Stimulated activated effector memory CD8-positive, alpha-beta T cell treated with anti-CD3 and anti-CD28 coated beads, Interleukin-12 subunit alpha, Interleukin-12 subunit beta, amount 100 ng/mL, for 72 hours (primary cell): ENCODE data around the gene MTCL1.

Source experiments
- ATAC-seq: fragments of 150-1000 bp; cut with Tn5 transposase; 2 replicates; pipeline ENCODE4 v1.10.0; 2021
- DNase-seq, 2 donors: peaks; one replicate each; pipeline ENCODE4 v3.0.0; 2021 to 2022; ENCODE audit warnings: low spot score in 2 of 2
- H3K27ac Mint-ChIP-seq: one replicate; pipeline ENCODE4 v1.8.0; 2022; ENCODE audit warnings: mild to moderate bottlenecking, mixed read lengths
- H3K36me3 Mint-ChIP-seq: one replicate; pipeline ENCODE4 v1.8.0; 2022; ENCODE audit warnings: mild to moderate bottlenecking, mixed read lengths
- H3K4me1 Mint-ChIP-seq: one replicate; pipeline ENCODE4 v1.8.0; 2022; ENCODE audit warnings: mixed read lengths
- H3K4me3 Mint-ChIP-seq: one replicate; pipeline ENCODE4 v1.8.0; 2022; ENCODE audit warnings: mild to moderate bottlenecking, mixed read lengths
- H3K9me3 Mint-ChIP-seq: one replicate; pipeline ENCODE4 v1.8.0; 2022; ENCODE audit warnings: mixed read lengths

The MTCL1 gene

DNA sequence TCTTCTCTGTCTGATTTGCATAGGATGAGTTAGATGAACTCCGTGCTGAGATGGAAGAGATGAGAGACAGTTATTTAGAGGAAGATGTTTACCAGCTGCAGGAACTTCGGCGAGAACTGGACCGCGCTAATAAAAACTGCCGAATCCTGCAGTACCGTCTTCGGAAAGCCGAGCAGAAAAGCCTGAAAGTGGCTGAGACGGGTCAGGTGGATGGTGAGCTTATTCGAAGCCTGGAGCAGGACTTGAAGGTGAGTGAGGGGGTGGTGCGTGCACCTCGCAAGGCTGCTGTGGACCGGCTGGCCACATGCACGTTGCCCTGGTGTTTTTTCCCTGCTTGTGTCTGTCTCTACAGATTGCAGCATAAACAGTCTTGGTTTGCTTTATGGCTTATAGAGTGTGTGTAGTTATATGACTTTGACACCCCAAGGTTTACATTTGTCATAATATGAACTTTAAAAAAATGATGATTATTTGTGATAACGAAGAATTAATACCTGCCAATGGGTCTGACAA lies 13.1 kb downstream of the MTCL1 start:
- no peak for ATAC-seq
- no peak for DNase-seq
- H3K9me3 Mint-ChIP-seq: no peaks in the 10 kb centered on the region
- no peak overlapping the region for H3K27ac Mint-ChIP-seq
- H3K4me3 Mint-ChIP-seq: no peak overlapping the region
- H3K4me1 Mint-ChIP-seq: peaks cover 5% of the 10 kb centered on the region
- H3K36me3 Mint-ChIP-seq: no peaks in the 10 kb centered on the region

DNA sequence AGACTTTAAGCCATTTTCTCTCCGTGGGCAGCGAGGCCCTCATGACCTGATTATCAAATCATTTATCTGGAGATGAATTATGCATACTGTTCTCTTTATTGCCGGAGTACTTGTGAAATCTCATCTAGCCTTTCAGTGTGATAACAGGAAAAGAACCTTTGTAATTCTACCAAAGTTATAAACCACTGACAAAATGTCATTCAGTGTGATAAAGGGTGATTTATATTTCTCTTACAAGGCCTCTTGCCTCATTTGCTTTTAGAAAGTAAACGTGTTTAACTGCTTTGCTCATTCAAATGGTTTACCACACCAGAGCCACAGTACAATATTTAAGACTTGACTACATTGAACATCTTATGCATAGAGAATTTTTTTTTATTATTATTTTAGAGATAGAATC lies 13.8 kb downstream of the MTCL1 start:
- H3K4me3 Mint-ChIP-seq: no peak overlapping the region
- ATAC-seq (no peak), DNase-seq (no peak)
- peaks cover 5% of the 10 kb centered on the region for H3K4me1 Mint-ChIP-seq
- H3K9me3 Mint-ChIP-seq: no peaks in the 10 kb centered on the region
- no peak overlapping the region for H3K27ac Mint-ChIP-seq
- H3K36me3 Mint-ChIP-seq: no peaks in the 10 kb centered on the region

DNA sequence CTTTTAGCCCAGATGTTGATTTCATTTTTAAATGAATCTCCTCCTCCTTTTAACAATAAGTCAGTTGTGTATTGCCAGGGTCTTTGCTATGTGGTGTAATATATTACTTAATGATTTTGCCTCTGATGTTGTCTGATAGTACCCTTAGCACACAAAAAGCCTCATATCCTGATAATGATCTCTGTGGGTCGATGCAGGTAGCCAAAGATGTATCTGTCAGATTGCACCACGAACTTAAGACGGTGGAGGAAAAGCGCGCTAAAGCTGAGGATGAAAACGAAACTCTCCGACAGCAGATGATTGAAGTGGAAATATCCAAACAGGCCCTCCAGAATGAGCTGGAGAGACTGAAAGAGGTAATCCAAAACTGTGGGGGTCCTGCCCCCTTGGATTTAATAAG lies 14.8 kb downstream of the MTCL1 start:
- Mint-ChIP-seq H3K36me3 (no peaks in the 10 kb centered on the region), H3K4me1 (peaks cover 5% of the 10 kb centered on the region), H3K4me3 (no peak overlapping the region), H3K27ac (no peak overlapping the region), H3K9me3 (no peaks in the 10 kb centered on the region)
- DNase-seq (no peak), ATAC-seq (no peak)

GRCh38 chr18:8721094-8721669 lies 15.8 kb downstream of the MTCL1 start:
- H3K36me3 Mint-ChIP-seq: no peaks in the 10 kb centered on the region
- no peak overlapping the region for H3K4me3 Mint-ChIP-seq
- H3K9me3 Mint-ChIP-seq: no peaks in the 10 kb centered on the region
- H3K27ac Mint-ChIP-seq: no peak overlapping the region
- peaks cover 5% of the 10 kb centered on the region for H3K4me1 Mint-ChIP-seq
- no peak for DNase-seq
- no peak for ATAC-seq

- Mint-ChIP-seq H3K27ac (no peak overlapping the region), H3K4me1 (peaks cover 5% of the 10 kb centered on the region), H3K36me3 (no peaks in the 10 kb centered on the region), H3K4me3 (no peak overlapping the region), H3K9me3 (no peaks in the 10 kb centered on the region)
- no peak for ATAC-seq
- no peak for DNase-seq
Observed at GRCh38 chr18:8721716-8722115, 16.4 kb downstream of the MTCL1 start.

GRCh38 chr18:8722946-8723820 lies 17.8 kb downstream of the MTCL1 start:
- Mint-ChIP-seq H3K9me3 (no peaks in the 10 kb centered on the region), H3K36me3 (no peaks in the 10 kb centered on the region)

DNA sequence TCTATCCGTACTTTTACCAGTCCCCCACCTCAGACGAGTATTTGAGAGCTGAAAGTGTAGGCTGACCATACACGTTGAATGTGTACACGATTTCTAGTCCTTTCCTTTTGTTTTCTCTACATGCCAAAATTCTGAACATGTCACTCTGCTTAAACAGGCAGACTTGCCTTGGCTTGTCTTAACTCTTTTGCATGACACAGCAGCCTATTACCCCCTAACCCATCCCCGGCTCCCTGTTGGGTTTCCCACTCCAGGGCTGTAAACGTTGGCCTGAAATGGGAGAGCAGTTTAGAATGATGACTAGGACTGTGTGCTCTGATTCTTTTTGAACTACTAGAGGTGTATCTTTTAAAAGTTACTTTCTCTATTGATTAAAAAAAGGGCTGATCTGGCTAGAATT lies 19.1 kb downstream of the MTCL1 start:
- DNase-seq: no peak
- Mint-ChIP-seq H3K9me3 (no peaks in the 10 kb centered on the region), H3K4me3 (no peak overlapping the region), H3K4me1 (no peaks in the 10 kb centered on the region), H3K36me3 (no peaks in the 10 kb centered on the region), H3K27ac (no peak overlapping the region)
- ATAC-seq: no peak

More at GRCh38 chr18:8722946-8723820, 17.8 kb downstream of the MTCL1 start:
- Mint-ChIP-seq H3K4me1 (no peaks in the 10 kb centered on the region), H3K4me3 (no peak overlapping the region), H3K27ac (no peak overlapping the region)
- ATAC-seq: no peak
- no peak for DNase-seq

- Mint-ChIP-seq H3K4me1 (no peaks in the 10 kb centered on the region), H3K4me3 (no peak overlapping the region), H3K9me3 (no peaks in the 10 kb centered on the region), H3K27ac (no peak overlapping the region), H3K36me3 (no peaks in the 10 kb centered on the region)
- ATAC-seq (no peak), DNase-seq (no peak)
Observed at GRCh38 chr18:8726281-8726680, 20.9 kb downstream of the MTCL1 start.

- Mint-ChIP-seq H3K4me1 (no peaks in the 10 kb centered on the region), H3K4me3 (no peak overlapping the region), H3K9me3 (no peaks in the 10 kb centered on the region), H3K36me3 (no peaks in the 10 kb centered on the region), H3K27ac (no peak overlapping the region)
- no peak for DNase-seq
- no peak for ATAC-seq
Observed at GRCh38 chr18:8726963-8727705, 21.8 kb downstream of the MTCL1 start.

- ATAC-seq (no peak), DNase-seq (no peak)
- H3K9me3 Mint-ChIP-seq: no peaks in the 10 kb centered on the region
- no peaks in the 10 kb centered on the region for H3K36me3 Mint-ChIP-seq
- no peak overlapping the region for H3K27ac Mint-ChIP-seq
- H3K4me3 Mint-ChIP-seq: no peak overlapping the region
- no peaks in the 10 kb centered on the region for H3K4me1 Mint-ChIP-seq
Observed at GRCh38 chr18:8730080-8730827, 24.9 kb downstream of the MTCL1 start.

GRCh38 chr18:8732442-8733360 lies 27.3 kb downstream of the MTCL1 start:
- no peak overlapping the region for H3K27ac Mint-ChIP-seq
- H3K4me3 Mint-ChIP-seq: no peak overlapping the region
- H3K9me3 Mint-ChIP-seq: no peaks in the 10 kb centered on the region
- ATAC-seq (no peak), DNase-seq (no peak)
- no peaks in the 10 kb centered on the region for H3K36me3 Mint-ChIP-seq
- no peaks in the 10 kb centered on the region for H3K4me1 Mint-ChIP-seq

- ATAC-seq: no peak
- DNase-seq: no peak
- no peaks in the 10 kb centered on the region for H3K4me1 Mint-ChIP-seq
- H3K27ac Mint-ChIP-seq: no peak overlapping the region
- H3K36me3 Mint-ChIP-seq: no peaks in the 10 kb centered on the region
- H3K9me3 Mint-ChIP-seq: no peaks in the 10 kb centered on the region
- H3K4me3 Mint-ChIP-seq: no peak overlapping the region
Observed at GRCh38 chr18:8734496-8734895, 29.1 kb downstream of the MTCL1 start.

- Mint-ChIP-seq H3K4me3 (no peak overlapping the region), H3K36me3 (no peaks in the 10 kb centered on the region), H3K27ac (no peak overlapping the region), H3K4me1 (no peaks in the 10 kb centered on the region), H3K9me3 (no peaks in the 10 kb centered on the region)
- DNase-seq (no peak), ATAC-seq (no peak)
Observed at GRCh38 chr18:8735274-8735673, 29.9 kb downstream of the MTCL1 start.

DNA sequence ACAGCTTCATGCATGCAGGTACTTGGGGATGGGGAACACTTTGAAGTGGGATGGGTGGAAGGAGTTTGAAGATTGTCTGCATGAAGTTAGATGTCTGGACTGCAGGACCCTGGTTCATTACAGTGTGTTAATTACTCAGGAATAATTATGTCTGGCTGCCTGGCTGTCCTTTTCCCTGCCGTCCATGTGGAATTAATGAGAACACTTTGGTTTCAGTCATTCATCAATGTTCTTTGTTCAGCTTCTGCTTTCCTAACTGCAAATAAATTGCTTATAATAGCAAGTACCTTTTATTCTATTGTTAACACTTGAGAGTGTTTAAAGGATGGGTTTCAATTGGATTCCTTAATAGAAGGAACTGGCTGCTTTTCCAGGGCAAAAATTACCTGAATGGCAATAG lies 35.8 kb downstream of the MTCL1 start:
- Mint-ChIP-seq H3K9me3 (peaks cover 13% of the 10 kb centered on the region), H3K4me3 (no peak overlapping the region)

More for the DNA sequence above, 35.8 kb downstream of the MTCL1 start:
- Mint-ChIP-seq H3K4me1 (peaks cover 25% of the 10 kb centered on the region), H3K36me3 (no peaks in the 10 kb centered on the region), H3K27ac (no peak overlapping the region)
- ATAC-seq: no peak
- no peak for DNase-seq
